ENCODE measurements around the gene CHDH.

DNA sequence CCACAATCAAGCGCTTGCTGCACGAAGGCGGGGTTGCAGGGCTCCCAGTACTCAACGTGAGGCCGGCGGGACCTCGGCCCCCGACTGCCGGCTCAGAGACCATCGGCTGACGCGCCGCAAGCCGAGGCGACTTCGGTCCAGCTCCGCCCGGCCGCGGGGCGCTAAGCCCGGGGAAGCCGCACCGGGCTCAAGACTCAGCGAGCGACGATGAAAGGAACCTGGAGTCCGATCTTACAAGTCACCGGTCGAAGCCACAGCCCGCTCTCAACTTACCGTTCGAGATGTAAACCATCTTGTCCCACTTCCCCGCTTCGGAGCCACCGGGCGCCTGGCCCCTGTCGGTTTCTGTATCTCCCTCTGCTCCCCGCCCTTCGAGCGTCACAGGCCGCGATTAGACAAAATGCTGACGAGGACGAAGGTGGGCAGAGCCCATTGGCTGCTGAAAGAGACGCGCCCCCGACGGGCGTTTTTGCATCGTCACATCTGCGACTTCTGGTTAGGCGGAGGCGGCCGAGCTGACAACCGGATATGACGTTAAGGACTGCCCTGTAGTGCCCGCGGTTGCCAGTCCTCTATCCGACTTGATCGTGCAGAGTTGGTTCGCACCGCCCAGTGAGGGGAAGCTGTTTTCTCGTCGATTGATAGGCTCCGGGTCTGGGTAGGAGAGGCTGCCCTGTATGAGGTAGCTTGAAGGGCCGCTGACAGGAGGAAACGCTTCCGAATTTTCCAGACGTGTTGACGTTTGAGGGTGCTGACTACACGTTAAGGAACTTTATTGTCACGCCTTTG lies 45.5 kb upstream of the CHDH start, which contains the start of gene SELENOK:
- TF ChIP-seq, protein P1, sequence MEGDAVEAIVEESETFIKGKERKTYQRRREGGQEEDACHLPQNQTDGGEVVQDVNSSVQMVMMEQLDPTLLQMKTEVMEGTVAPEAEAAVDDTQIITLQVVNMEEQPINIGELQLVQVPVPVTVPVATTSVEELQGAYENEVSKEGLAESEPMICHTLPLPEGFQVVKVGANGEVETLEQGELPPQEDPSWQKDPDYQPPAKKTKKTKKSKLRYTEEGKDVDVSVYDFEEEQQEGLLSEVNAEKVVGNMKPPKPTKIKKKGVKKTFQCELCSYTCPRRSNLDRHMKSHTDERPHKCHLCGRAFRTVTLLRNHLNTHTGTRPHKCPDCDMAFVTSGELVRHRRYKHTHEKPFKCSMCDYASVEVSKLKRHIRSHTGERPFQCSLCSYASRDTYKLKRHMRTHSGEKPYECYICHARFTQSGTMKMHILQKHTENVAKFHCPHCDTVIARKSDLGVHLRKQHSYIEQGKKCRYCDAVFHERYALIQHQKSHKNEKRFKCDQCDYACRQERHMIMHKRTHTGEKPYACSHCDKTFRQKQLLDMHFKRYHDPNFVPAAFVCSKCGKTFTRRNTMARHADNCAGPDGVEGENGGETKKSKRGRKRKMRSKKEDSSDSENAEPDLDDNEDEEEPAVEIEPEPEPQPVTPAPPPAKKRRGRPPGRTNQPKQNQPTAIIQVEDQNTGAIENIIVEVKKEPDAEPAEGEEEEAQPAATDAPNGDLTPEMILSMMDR (IDR thresholded peaks at IDR 0.05), result peak in 1 of 3 donors; percentile 27
- peak; percentile 94 for TF ChIP-seq POLR2A (IDR thresholded peaks at IDR 0.05)
- TF ChIP-seq EP300 (IDR thresholded peaks at IDR 0.05), result no peak
